Karpas-422 (cell line): ENCODE results near the gene LEKR1. TPM values are rescaled to one million over a fixed set of nuclear protein-coding genes. Genes with fewer than 3 reads are reported as not detected.

Experiments used
- small RNA-seq: library from RNA; depleted of rRNA; stranded (forward); fragments of <200 nt; gene quantifications from one replicate; pipeline ENCODE3, GENCODE V24; 2014
- total RNA-seq: library from RNA; depleted of rRNA; stranded (reverse); fragments of >200 nt; shearing (Covaris generic); gene quantifications from 2 replicates; pipeline ENCODE4 v1.2.3, GENCODE V29; 2014; ENCODE audit warnings: low replicate concordance; rRNA removed

LEKR1 gene
- total RNA-seq, 1 experiment from 2014 or later: 6.4 TPM

Small RNAs within 50 kb of the gene (small RNA-seq; reads per million reads assigned to genes)
- not detected for gene KLF3P2

Other genes with a start within 250 kb of the LEKR1 start
- 9.5 and 20.4 TPM in 2 replicates for gene TIPARP, start 151.8 kb upstream of the LEKR1 start, total RNA-seq